AG04450 (cell line): ENCODE measurements around the gene TPRX1. TPM values are rescaled to one million over a fixed set of nuclear protein-coding genes. Genes with fewer than 3 reads are reported as not detected.

Experiments used
- CTCF ChIA-PET: fragments of 300-600, 350-600 bp; formaldehyde crosslinking; extraction: SDS; loops from one replicate; lab custom pipeline; 2022; ENCODE audit warnings: antibody characterized with exemption, inconsistent platforms; lab: Charles Lee
- POLR2A ChIA-PET: fragments of 350-600 bp; formaldehyde crosslinking; extraction: SDS; loops from one replicate; lab custom pipeline; 2021; ENCODE audit warnings: antibody characterized with exemption, inconsistent platforms; lab: Yijun Ruan, JAX
- DNase-seq: peaks from one replicate; pipeline ENCODE4 v3.0.0-alpha.2; 2011; ENCODE audit warnings: low read depth, low spot score
- H3K27ac ChIP-seq: one replicate; pipeline ENCODE4 v1.5.1; 2012; ENCODE audit warnings: low read depth, low read length, control low read depth
- H3K27me3 ChIP-seq: one replicate; pipeline ENCODE4 v1.6.0; 2012; ENCODE audit warnings: low read length; ENCODE audit not compliant: control insufficient read depth, insufficient read depth
- H3K4me3 ChIP-seq: 2 replicates; pipeline ENCODE4 v1.5.1; 2011; ENCODE audit warnings: mild to moderate bottlenecking, low read depth, low read length, control low read depth
- H3K9me3 ChIP-seq: 2 replicates; pipeline ENCODE4 v1.5.1; 2012; ENCODE audit warnings: low read length; ENCODE audit not compliant: control insufficient read depth, insufficient read depth
- CTCF ChIP-seq: IDR thresholded peaks from 2 replicates; pipeline ENCODE4 v1.5.1; 2011; ENCODE audit warnings: low read depth, low read length, control low read depth, inconsistent platforms
- polyA plus RNA-seq: library from polyadenylated mRNA; depleted of rRNA; stranded (reverse); fragments of >200 nt; gene quantifications from 2 replicates; pipeline ENCODE4 v1.2.3, GENCODE V29; 2011

Gene TPRX1
- polyA plus RNA-seq, 1 experiment = not detected

GRCh38 chr19:47755762-47756626 lies 48.4 kb downstream of the TPRX1 start:
- POLR2A ChIA-PET = interaction anchor here (1.4 kb wide), 1 partner anchor 10 kb away, joined by 4 read pairs; no protein-coding TSS in a partner anchor
- H3K4me3 ChIP-seq = no peak overlapping the region
- no peak overlapping the region for H3K27ac ChIP-seq
- H3K9me3 ChIP-seq = no peaks in the 10 kb centered on the region; the same call in 1 of the 2 replicates
- DNase-seq = no peak
- H3K27me3 ChIP-seq = no peaks in the 10 kb centered on the region
- CTCF ChIA-PET = interaction anchor here (1.1 to 1.7 kb wide), 3 partner anchors 9 to 43 kb away, joined by 3 to 7 read pairs (median 3); partner anchors contain the start of gene EHD2
- TF ChIP-seq CTCF = no peak

GRCh38 chr19:47755065-47755761 lies 49.1 kb downstream of the TPRX1 start:
- TF ChIP-seq CTCF = no peak
- Histone ChIP-seq H3K27ac (no peak overlapping the region), H3K27me3 (no peaks in the 10 kb centered on the region), H3K9me3 (no peaks in the 10 kb centered on the region; the same call in 1 of the 2 replicates), H3K4me3 (no peak overlapping the region)
- CTCF ChIA-PET = interaction anchor here (1.5 to 1.7 kb wide), 2 partner anchors 10 to 12 kb away, joined by 3 to 7 read pairs; no protein-coding TSS in a partner anchor
- no peak for DNase-seq
- POLR2A ChIA-PET = interaction anchor here (1.4 kb wide), 1 partner anchor 9 kb away, joined by 4 read pairs; no protein-coding TSS in a partner anchor

- Histone ChIP-seq H3K4me3 (no peak overlapping the region), H3K27ac (no peak overlapping the region), H3K9me3 (no peaks in the 10 kb centered on the region; the same call in 1 of the 2 replicates), H3K27me3 (no peaks in the 10 kb centered on the region)
- CTCF ChIA-PET = interaction anchor here (1.8 kb wide), 1 partner anchor 11 kb away, joined by 5 read pairs; no protein-coding TSS in a partner anchor
- TF ChIP-seq CTCF = no peak
- no peak for DNase-seq
- POLR2A ChIA-PET = interaction anchor here (0.7 kb wide), 1 partner anchor 13 kb away, joined by 3 read pairs; no protein-coding TSS in a partner anchor
These were observed 49.9 kb downstream of the TPRX1 start for GRCh38 chr19:47754206-47755064.

GRCh38 chr19:47752440-47753211 lies 51.7 kb downstream of the TPRX1 start:
- Histone ChIP-seq H3K4me3 (no peak overlapping the region), H3K27me3 (no peaks in the 10 kb centered on the region), H3K27ac (no peak overlapping the region), H3K9me3 (no peaks in the 10 kb centered on the region; the same call in 1 of the 2 replicates)
- DNase-seq = no peak
- no peak for TF ChIP-seq CTCF
- POLR2A ChIA-PET = interaction anchor here (1.1 to 2.1 kb wide), 2 partner anchors 13 to 40 kb away, joined by 3 to 5 read pairs; partner anchors contain the start of gene EHD2
- CTCF ChIA-PET = interaction anchor here (1.8 kb wide), 1 partner anchor 13 kb away, joined by 5 read pairs; no protein-coding TSS in a partner anchor
